Activated CD4-positive, alpha-beta T cell treated with anti-CD3 and anti-CD28 coated beads, Interleukin-10, Interleukin-2, amounts not matched to agents 100 ng/mL and 50 ng/mL, durations not matched to agents 16 hours and 8 hours (primary cell): ENCODE data around the gene GPC5.
"Not testable (repeated sequence)": the region's sequence is repeated elsewhere in the genome, so short reads cannot be mapped to it uniquely, and the experiment has no call there.

Source experiments
- DNase-seq: peaks from one replicate; pipeline ENCODE4 v3.0.0-alpha.2; 2020

Gene GPC5

GRCh38 chr13:92433386-92433785 lies 1035.0 kb downstream of the GPC5 start:
- no peak for DNase-seq

- no peak for DNase-seq
These were observed 1035.5 kb downstream of the GPC5 start for GRCh38 chr13:92433963-92434362.

DNA sequence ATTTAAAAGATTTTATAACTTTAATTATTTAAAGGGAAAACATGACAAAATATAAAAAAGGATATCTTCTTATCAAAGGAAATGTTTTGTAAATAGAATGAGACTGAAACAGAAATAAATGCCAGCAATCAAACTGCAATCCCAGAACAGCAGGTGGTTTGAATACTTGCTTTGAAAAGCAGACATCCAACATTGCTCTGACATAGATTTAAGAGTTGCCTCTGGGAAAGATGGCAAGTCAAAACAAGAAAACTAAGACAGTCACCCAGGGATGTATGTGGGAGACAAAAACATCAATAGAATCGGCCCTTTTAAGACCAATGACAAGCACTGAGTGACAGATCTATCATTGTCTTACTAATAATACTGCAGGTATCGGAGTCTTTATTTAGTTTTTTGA lies 1038.5 kb downstream of the GPC5 start:
- DNase-seq, result no peak

- DNase-seq, result no peak
These were observed 1045.8 kb downstream of the GPC5 start for GRCh38 chr13:92444244-92444643.

GRCh38 chr13:92451060-92451459 lies 1052.6 kb downstream of the GPC5 start:
- no peak for DNase-seq

- DNase-seq, result no peak
These were observed 1054.4 kb downstream of the GPC5 start for GRCh38 chr13:92452840-92453239.

GRCh38 chr13:92459306-92459705 lies 1060.9 kb downstream of the GPC5 start:
- no peak for DNase-seq

DNA sequence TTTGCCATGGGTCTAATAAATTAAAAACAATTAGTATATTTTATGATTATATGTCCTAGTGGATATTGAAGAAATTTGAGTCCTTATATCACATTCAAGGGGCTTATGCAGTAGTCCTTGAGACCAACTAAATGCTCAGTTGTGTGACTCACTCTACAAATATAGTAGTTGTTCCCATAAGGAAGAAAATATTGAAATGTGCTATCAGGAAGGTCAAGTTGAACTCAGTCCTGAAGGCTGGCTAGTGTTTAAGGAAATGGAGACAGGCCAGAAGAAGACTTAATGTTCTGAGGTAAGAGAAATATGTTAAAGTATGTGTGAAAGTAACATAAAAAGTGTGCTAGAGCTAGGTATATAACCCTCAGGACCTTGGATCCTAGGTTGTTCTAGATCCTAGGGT lies 1062.1 kb downstream of the GPC5 start:
- no peak for DNase-seq

- DNase-seq, result no peak
These were observed 1063.0 kb downstream of the GPC5 start for GRCh38 chr13:92461402-92461801.

- no peak for DNase-seq
These were observed 1063.4 kb downstream of the GPC5 start for GRCh38 chr13:92461831-92462230.

GRCh38 chr13:92463134-92463533 lies 1064.7 kb downstream of the GPC5 start:
- DNase-seq, result no peak

DNA sequence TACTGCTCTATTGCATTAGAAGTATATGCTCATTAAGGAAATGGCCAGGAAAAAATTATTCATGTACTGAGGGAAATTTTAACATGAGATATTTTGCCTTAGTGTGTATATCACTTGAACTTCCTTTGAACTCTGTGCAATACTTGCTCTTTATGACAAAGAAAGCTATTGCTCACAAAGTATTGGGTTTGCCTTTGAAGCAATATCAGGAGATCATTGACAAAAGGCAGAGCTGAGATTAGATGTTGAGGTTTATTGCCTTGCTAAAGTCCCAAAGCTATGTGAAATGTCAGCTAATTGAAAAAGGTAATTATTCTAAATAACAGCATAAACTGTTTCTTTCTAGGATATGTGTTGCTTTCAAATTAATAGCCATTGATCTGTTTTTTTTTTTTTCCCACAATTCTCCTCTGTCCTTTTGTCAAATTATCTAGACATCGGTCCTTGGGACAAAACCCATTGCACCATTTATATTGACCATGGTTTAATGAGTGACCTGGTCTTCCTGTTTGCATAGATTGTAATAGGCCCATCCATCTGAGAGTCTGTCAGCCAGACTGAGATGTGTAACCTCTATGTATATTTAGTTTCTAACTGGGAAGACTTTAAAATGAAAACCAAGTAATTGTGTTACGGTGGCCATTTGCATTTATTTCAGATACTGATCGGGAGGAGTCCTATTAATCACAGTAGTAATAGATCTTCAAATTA lies 1075.5 kb downstream of the GPC5 start:
- DNase-seq, result no peak

DNA sequence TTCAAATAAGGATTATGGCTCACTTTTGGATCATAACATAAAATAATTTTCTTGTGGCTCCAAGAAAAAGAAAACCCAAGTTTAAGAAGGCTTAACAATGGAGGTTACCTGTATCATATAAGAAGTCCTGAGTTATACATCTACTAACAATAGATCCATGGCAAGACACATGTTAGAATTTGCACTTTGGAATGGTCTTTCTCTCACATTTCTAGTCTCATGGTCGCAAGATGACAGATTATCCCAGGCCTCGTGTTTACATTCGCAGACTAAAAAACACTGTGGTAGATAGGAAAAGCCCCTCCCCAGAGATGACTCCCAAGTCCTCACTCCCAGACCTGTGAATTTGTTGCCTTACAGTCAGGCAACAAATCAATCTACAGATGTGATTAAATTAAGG lies 1082.0 kb downstream of the GPC5 start:
- DNase-seq, result no peak

- DNase-seq, result not testable (repeated sequence)
These were observed 1084.4 kb downstream of the GPC5 start for GRCh38 chr13:92482790-92483189.

DNA sequence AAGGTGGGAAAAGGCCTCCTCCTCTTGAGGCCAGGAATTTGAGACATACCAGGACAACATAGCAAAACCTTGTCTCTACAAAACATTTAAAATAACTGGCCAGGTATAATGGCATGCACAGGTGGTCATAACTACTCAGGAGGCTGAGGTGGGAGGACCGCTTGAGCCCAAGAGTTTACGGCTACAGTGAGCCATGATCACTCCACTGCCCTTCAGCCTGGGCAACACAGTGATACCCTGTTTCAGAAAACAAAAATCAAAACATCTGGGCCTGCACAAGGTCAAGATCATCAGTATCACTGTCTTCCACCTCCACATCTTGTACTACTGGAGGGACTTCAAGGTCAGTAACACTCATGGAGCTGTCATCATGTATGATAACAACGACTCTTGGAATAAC lies 1085.5 kb downstream of the GPC5 start:
- DNase-seq, result no peak

- no peak for DNase-seq
These were observed 1088.8 kb downstream of the GPC5 start for GRCh38 chr13:92487238-92487637.

GRCh38 chr13:92488249-92488852 lies 1089.9 kb downstream of the GPC5 start:
- no peak for DNase-seq

DNA sequence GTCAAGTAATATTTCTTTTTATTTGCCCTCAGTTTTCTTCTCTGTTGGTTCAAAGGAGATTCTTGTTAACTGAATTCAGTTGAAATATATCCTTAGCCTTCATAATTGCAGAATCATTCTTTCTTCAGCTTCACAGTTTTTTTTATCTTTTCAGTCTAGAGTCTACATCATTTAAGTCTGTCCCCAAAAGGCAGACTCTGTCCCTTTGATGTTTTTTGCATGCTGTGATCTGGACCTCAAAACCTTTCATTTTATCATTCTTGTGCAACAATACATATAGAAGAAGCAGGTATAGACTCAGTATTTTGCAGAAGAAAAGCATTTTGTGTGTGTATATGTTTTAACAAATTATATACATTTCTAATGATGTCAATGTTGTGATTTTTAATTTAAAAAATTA lies 1093.4 kb downstream of the GPC5 start:
- no peak for DNase-seq

DNA sequence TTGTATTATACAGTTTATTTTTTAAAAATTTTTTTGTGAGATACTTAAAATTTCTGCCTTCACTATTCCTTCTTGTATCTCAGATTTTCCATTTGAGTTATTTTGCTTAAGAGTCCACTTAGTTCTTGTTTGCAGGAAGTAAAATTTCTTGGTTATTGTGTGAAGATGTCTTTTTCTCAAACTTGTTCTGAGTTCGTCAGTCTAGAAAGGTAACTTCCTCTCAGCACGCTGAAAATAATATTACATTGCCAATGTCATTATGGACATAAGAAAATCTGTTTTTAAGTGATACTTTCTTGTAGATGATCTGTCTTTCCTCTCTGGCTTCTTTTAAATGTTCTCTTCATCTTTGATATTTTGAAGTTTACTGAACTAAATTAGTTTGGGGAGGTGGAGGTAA lies 1096.5 kb downstream of the GPC5 start:
- DNase-seq, result no peak

DNA sequence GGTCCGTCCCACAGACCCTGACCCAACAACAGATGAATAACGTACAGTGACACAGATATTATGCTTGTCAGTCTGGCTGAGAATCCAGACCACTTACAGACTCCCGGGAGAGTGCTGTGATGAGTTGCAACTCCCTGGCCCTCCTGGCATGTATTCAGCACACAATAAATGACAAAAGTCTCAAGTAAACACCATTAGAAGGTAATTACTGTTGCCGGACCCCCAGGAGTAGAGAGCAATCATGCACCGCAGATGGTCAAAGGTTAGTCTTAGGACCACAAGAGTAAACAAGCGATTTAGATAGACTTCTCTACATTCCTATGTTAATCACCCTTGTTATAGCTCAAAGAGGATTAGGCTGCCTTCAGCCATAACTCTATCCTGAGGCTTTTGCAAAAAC lies 1101.8 kb downstream of the GPC5 start:
- DNase-seq, result no peak

DNA sequence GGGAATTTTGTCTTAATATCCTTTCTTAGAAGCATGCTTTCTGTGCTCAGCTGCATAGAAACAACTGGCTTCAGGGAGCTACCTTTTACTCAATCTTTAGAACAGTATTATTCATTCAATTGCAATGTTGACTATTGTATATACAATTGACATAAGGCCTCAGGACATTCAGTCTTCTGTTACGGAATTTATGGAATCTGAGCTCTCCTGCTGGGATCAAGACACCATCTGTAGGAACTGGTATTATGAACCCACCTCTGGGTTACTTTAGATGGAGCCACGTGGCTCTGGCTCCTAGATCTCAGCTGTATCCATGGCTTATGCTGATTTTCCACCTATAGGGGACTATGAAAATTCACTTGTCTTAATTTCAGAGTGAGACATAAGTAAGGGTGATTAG lies 1112.0 kb downstream of the GPC5 start:
- no peak for DNase-seq

DNA sequence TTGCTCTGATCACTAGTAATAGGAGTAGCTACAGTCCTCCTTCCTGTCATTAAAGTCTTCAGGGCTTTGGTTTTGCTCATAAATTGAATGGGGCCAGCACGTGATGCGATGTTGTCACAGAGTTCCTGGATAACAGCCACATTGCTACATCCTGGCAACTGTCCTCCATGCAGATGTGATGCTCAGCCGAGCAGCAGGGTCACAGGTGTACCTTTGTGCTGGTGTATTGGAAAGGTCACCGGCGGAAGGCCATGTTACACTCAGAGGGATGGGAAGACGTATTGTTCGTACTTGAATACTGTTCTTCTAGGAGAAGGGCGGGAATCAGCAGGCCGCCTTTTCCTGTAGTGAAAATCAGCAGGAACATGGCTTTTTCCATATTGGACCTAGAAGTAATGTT lies 1114.4 kb downstream of the GPC5 start:
- DNase-seq, result no peak

DNA sequence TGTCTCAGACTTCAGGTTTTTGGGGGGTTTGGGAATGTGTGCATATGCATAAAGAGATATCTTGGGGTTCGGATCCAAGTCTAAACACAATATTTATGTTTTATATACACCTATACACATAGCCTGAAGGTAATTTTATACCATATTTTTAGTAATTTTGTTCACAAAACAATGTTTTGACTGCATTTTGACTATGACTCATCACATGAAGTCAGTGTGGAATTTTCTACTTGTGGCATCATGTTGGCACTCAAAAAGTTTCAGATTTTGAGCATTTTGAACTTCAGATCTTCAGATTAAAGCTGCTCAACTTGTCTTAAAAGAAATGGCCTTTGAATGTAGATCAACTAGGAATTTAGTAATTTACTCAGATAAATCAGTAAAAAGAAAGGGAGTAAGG lies 1115.3 kb downstream of the GPC5 start:
- no peak for DNase-seq

DNA sequence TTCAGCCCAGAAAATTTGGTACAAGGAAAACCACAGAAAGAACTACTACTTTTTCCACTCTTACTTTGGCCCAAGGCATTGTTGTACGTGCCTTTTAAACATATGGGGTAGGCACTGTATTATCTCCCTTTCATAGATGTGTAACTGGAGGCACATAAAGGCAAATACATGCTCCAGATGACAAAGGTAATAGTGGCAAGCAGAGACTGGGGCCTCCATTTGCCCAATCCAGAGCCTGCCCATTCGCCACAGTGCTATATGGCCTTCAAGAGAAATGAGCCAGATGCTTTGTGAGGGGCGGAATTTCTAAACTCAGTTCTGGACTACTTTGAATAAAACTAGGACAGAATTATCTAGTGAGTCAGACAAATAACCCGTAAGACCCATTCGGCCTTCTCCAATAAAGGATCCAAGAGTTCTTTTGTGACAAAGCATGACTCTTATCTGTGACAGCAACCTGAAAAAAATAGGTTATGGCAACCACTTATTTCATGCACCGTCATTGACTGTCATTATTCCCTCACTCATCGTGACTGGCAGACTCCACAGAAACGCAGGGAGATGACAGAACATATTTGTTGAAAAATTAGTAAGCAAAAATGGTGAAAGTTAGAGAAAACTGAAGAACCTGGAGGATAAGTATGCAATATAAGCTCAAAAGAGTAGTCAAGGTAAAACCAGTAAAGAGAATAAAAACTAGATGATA lies 1116.2 kb downstream of the GPC5 start:
- DNase-seq, result no peak
